Right renal pelvis (tissue), 4 donors: ENCODE results near the gene KBTBD7. TPM values are rescaled to one million over a fixed set of nuclear protein-coding genes. Genes with fewer than 3 reads are reported as not detected.

Source experiments
- DNase-seq, 4 donors: peaks; one replicate each; pipeline ENCODE4 v3.0.0-alpha.2; 2013; ENCODE audit warnings: low read depth in 4 of 4, low spot score in 3 of 4, missing footprints in 1 of 4
- polyA plus RNA-seq, 4 donors: library from polyadenylated mRNA; unstranded; fragments of 120-200 nt; gene quantifications; one replicate each; pipeline ENCODE4 v1.2.1, GENCODE V29; 2013; ENCODE audit not compliant: insufficient read length in 4 of 4

The KBTBD7 gene
- polyA plus RNA-seq = 10 to 100 TPM; 17.2 to 23.1 (median 21.9) TPM

DNA sequence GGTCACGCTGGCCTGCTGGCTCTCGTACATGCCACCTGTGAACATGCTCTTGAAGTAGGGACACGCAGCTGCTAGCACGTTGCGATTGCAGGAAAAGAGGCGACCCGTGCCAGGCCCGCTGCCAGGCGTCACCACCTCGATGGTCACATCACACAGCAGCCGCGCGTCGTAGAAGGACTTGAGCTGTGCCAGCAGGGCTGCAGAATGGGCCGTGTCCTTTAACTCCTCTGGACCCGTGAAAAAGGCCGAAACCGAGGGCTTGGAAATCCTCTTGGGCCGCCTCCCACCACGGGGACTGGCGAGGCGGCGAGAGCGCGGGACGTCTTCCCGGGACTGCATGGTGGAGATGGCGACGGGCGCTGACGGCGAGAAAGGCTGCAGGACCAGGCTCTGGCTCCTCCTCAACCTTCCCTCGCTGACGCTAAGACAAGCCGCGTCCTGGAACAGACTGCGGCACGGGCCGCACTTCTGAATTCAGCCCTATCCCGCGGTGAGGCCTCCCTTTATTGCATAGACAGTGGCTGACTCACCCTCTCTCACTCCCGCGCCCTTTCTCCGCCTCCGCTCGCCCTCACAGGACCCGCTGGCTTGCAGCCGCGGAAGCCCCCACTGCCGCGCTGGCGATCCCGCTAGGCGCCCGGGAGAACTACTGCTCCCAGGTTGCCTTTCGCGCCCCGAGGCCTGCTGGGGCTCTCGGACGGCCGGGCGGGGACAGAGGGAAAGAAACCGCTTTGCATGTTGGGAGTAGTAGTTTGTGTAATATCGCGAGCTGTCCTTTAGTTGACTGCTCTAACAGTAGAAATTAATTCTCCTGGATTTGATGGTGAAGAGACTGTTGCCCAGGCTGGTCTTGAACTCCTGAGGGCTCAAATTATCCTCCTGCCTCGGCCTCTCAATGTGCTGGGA, at the start of gene KBTBD7:
Gene KBTBD7, minus strand, starts transcription at position 651 of the 906 bp plus-strand sequence. Its CDS starts 312 bp downstream, at position 339.
- DNase-seq = peak; percentile 77 to 86 (median 82)

- DNase-seq = no peak
These were observed 47.3 kb upstream of the KBTBD7 start for GRCh38 chr13:41241626-41242025.

GRCh38 chr13:41236369-41236768, 42.0 kb upstream of the KBTBD7 start:
- no peak for DNase-seq

GRCh38 chr13:41232578-41233480, 38.5 kb upstream of the KBTBD7 start:
- no peak for DNase-seq

DNA sequence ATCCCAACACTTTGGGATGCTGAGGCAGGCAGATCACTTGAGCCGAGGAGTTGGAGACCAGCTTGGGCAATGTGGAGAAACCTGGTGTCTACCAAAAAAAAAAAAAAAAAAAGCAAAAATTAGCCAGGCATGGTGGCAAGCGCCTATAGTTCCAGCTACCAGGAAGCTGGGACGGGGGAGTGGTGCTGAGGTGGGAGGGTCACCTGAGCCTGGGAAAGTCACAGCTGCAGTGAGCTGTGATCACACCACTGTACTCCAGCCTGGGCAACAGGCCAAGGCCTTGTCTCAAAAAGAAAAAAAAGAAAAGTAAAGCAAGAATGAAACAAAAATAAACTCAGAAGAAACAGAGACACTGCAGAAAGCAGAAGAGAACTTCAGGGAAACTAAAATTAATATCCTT, 37.4 kb upstream of the KBTBD7 start:
- DNase-seq = peak in 3 of 4 donors; percentile 3 to 17 (median 10)

GRCh38 chr13:41231025-41231677, 36.8 kb upstream of the KBTBD7 start:
- no peak for DNase-seq

DNA sequence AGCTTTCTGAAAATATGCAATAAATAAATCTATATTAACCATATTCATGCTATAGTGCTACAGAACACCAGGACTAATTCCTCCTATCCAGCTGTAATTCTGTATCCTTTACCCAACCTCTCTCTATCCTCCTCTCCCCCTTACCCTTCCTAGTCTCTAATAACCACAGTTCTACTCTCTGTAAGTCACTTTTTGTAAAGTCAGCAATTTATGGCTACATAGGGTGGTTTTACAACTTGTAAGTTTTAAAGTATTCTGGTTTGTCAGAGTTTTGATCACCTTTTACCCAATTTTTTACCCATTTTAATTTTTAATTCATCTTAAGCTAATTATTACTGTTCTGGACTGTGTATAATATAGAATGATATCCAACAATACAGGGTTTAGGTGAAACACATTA, 35.0 kb upstream of the KBTBD7 start:
- DNase-seq = no peak

- no peak for DNase-seq
These were observed 30.0 kb upstream of the KBTBD7 start for GRCh38 chr13:41224113-41225110.

DNA sequence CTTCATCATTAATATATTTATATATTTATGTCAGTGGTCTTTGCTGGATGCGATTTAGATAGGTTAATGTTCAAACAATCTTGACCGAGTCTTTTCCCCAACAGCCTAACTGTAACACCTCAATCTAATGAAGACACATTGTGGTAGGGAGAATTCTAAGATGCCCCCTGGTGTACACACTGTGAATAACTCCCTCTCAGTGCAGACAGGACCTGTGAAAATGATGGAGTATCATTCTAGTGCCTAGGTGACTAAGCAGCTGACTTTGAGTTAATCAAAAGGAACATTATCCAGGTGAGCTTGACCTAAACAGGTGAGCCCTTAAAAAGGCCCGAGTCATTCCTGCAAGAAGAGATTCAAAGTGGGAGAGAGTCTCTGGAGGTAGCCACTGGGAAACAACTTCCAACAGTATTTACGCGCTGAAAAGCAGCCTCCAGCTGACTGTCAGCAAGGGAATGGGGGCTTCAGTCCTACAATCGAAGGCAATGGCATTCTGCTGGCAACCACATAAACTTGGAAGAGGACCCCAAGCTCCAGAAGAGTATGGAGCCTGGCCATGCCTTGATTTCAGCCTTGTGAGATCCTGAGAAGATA, 28.0 kb upstream of the KBTBD7 start:
- peak in 2 of 4 donors; percentile 18 to 32 for DNase-seq

DNA sequence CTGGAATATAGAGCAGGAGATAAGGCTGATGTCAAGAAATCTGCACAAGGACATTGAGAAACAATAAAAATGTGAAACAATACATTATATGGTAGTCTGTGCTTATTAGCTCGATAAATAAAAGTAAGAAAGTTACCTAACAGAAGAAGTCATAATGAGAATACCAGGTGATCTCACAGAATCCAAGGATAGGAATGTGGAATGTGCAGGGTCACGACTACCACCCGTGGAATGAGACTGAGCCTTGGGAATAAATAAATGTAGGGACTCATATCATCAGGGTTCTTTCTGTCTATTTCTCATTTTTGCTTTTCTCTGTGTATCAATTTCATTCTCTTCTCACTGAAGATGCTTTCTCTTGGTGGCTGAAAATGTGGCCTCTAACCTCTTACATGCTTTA, 26.0 kb upstream of the KBTBD7 start:
- DNase-seq = no peak

DNA sequence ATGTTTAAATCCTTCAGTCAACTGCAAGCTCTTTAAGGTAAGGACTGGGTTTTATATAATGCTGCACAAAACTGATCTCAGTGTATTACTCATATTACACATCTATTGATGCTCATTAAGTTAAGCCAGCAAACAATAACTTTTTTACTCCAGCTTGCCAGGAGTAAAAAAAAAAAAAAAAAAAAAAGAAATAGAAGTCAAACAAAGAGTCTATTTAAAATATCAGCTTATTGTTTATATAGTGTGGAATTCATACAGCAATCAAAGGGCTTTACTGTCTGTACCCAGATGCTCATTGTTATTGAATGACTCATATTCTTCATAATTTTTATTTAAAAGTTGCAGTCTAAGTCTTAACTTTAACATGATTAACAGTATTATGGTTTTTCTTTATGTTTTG, 21.8 kb upstream of the KBTBD7 start:
- DNase-seq = no peak

DNA sequence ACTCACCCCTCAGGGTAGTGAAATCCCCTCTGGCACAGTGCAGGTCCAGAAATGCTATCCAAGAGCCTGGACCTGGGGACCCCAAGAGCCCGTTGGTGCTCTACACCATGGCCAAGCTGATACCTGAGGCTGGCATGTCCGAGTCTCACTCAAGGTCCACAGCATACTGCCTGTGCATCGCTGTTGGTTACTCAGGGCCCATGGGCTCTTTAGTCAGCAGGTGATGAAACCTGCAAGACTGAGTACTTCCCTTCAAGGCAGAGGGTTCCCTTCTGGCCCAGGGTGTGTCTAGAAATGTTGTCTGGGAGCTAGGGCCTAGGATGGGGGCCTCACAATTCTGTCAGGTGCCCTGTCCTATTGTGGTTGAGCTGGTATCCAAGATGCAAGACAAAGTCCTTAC, 19.6 kb upstream of the KBTBD7 start:
- no peak for DNase-seq

DNA sequence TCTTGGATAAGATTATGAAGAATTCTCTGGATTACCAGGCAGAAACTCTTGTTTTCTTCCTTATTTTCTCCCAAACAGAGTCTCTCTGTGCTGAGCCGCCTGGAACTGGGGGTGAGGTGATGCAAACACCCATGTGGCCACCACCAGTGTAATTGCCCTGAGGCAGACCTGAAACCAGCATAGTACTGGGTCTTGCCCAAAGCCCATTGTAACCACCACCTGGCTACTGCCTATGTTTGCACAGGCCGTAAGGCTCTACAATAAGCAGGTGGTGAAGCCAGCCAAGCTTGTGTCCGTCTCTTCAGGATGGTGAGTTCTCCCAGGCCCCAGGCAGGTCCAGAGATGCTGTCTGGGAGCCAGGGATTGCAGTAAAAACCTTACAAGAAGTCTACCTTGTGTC, 18.9 kb upstream of the KBTBD7 start:
- DNase-seq = no peak

GRCh38 chr13:41212881-41213280, 18.5 kb upstream of the KBTBD7 start:
- DNase-seq = no peak

DNA sequence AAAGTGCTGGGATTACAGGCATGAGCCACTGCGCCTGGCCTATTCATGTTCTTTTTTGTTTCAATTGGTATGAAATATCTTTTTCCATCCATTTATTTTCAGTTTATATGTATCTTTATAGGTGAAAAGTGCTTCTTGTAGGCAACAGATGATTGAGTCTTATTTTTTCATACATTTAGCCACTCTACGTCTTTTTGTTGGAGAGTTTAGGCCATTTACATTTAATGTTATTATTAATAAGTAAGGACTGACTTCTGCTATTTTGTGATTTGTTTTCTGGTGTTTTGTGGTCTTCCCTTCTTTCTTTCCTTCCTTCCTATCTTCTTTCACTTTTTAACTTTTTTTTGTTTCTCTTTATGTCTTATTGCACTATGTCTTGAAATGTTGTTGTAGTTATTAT, 16.7 kb upstream of the KBTBD7 start:
- no peak for DNase-seq

DNA sequence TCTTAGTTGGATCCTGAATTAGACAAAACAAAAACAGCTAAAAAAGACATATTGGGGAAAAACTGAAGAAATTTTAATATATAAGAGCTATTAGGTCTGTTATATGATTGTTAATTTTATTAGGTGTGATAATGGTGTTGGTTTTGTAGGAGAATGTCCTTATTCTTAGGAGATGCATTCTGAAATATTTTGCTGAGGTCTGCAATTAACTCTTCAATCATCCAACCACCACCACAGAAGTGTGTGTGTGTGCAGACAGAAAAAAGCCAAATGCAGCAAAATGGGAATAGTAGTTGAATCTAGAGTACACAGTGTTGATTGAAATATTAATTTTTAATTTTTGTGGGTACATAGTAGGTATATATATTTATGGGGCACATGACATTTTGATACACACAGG, 12.1 kb upstream of the KBTBD7 start:
- no peak for DNase-seq

DNA sequence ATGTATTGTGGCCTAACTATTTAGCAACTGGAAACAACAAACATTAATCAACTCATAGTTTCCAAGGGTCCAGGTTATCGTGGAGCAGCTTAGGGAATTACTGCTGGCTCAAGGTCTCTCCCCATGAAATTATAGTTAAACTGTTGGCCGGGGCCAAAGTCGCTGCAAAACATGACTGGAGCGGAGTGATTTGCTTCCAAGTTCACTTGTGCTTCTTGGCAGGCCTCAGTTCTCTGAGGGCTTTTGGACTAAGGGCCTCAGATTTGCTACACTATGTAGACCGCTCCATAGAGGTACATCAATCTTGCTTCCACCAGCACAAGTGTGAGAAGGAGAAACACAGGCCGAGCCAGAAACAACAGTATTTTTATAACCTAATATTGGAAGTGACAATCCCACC, 9.4 kb upstream of the KBTBD7 start:
- peak in 2 of 4 donors; percentile 16 to 33 for DNase-seq

DNA sequence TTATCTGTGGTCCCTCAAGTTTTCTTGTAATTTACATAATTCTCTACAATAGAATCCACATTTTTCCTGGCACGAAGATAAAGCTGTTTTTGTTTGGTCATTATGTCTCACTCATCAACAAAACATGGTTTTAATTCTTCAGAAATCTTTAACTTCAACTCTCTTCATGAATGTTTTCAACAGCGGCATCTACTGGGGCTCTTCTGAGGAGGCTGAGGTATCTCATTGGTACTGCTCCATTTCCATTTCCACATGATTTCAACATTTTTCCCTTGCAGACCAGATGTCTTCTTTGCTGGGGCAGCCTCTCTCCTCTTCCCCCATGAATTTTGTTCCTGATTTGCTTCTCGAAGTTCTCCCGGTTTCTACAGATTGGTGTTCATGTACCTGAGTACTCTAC, 5.8 kb upstream of the KBTBD7 start:
- no peak for DNase-seq

DNA sequence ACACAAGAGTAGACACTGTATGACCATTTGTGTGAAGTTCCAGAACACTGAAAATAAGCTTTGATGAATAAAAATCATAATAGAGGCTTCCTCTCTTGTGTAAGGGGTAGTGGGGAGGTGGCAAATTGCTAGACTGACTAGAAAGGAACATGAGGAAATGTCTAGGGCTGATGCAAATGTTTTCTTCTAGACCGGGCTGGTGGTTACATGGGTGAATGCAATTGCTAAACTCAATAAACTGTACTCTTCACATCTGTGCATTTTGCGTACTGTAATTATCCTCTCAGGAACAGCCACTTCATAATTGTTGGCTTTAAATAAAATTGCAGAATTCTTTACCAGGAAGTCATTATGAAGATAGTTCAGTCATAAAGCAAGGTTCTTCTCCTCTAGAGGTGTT, 5.2 kb upstream of the KBTBD7 start:
- DNase-seq = no peak
